ENCODE data around the gene MTA2. TPM values are rescaled to one million over a fixed set of nuclear protein-coding genes. Genes with fewer than 3 reads are reported as not detected.
A peak's percentile ranks its signal among the peaks of the same experiment; 100 is the strongest.
"Not testable (repeated sequence)": the region's sequence is repeated elsewhere in the genome, so short reads cannot be mapped to it uniquely, and the experiment has no call there.

The MTA2 gene
- total RNA-seq, 5 donors from 2014 or later (not counting 1 experiment from before 2014, with no cell fraction given): 151 to 185 (median 184) TPM

- Mint-ChIP-seq H3K9me3 (no peaks in the 10 kb centered on the region), H3K4me3 (peak overlapping the region; percentile 46 to 82 (median 77)), H3K4me1 (peaks cover 91 to 99% (median 93%) of the 10 kb centered on the region in 3 donors), H3K27ac (peak overlapping the region; percentile 97 to 99), H3K27me3 (no peaks in the 10 kb centered on the region), H3K36me3 (peaks cover 11% of the 10 kb centered on the region)
- no CpG with 5 or more reads among the region's 7 CpGs for WGBS (ENCODE audit: insufficient coverage)
- H3K4me3 ChIP-seq (ENCODE audit: control insufficient read depth in 1 of 2, extremely low read depth in 1 of 2, low read length in 1 of 2): peak overlapping the region in 1 of 2 donors; percentile 3
- CTCF ChIA-PET: interaction anchor here (0.7 to 1.6 kb wide), 8 partner anchors 10 to 130 kb away, joined by 3 to 11 read pairs (median 5); partner anchors contain the start of gene EEF1G (in 1 of the 2)
- POLR2A ChIA-PET: interaction anchor here (0.7 to 6.5 kb wide), 10 partner anchors 10 to 302 kb away, joined by 3 to 98 read pairs (median 8); partner anchors contain the start of genes AHNAK (in 1 of the 2), C11orf98 (in 1 of the 2), CSKMT (in 1 of the 2) and EEF1G (in 1 of the 2)
- peaks cover 9 to 10% of the 10 kb centered on the region in 2 donors for H3K36me3 ChIP-seq (ENCODE audit: control insufficient read depth in 2 of 2, extremely low read depth in 1 of 2, insufficient read depth in 1 of 2, low read length in 1 of 2)
- peak overlapping the region; percentile 98 for H3K27ac ChIP-seq (ENCODE audit: low read length)
- peak in 2 of 35 experiments; percentile 35 to 44 for DNase-seq
- H3K27me3 ChIP-seq (replicated peaks in 1 of 2; ENCODE audit: control insufficient read depth in 2 of 2, extremely low read depth in 1 of 2, insufficient read depth in 2 of 2, low read length in 1 of 2): no peaks in the 10 kb centered on the region
- no peak for ATAC-seq (replicated peaks in 1 of 4)
- H3K9me3 ChIP-seq: no peaks in the 10 kb centered on the region
- H3K4me1 ChIP-seq (ENCODE audit: control insufficient read depth in 1 of 2, extremely low read depth in 1 of 2, insufficient read depth in 2 of 2, low read length in 2 of 2): peaks cover 55 to 98% of the 10 kb centered on the region in 2 experiments
These were observed 47.1 kb downstream of the MTA2 start for GRCh38 chr11:62554387-62555167.

DNA sequence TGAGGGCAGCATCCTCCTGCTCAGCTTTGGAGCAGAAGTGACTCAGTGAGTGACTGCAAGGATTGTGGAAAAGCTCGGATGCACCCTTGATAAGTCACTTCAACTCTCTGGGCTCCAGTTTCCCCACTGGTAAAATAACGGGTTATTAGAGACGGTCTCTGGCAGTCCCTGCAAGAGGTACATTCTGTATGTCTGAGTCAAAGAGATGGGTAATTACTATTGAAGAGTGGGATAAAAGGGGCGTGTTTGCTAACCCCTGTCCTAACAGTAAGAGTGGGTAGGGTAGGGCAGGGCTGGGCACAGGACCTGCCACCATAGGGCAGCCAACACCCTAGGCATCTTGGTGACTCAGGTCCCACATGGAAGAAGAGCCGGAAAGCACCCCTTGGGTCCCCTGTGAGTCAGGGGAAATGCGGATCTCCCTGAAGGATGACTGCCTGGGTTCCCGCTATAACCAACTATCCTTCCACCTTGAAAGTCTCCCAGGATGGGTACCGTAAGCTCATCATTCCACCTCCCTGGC lies 47.8 kb downstream of the MTA2 start:
- POLR2A ChIA-PET: interaction anchor here (1.5 to 3.5 kb wide), 3 partner anchors 10 to 38 kb away, joined by 11 to 41 read pairs (median 17); partner anchors contain the start of gene TUT1 (in 1 of the 2)
- no peaks in the 10 kb centered on the region for H3K27me3 Mint-ChIP-seq
- ATAC-seq (replicated peaks in 1 of 4): no peak

GRCh38 chr11:62553080-62553838 lies 48.4 kb downstream of the MTA2 start:
- 23% methylated on average over 8 of the region's 15 CpGs for WGBS (ENCODE audit: insufficient coverage)
- CTCF ChIA-PET: interaction anchor here (0.7 to 2.9 kb wide), 8 partner anchors 10 to 756 kb away, joined by 3 to 40 read pairs (median 8); partner anchors contain the start of genes EEF1G (in 1 of the 2) and TUT1 (in 1 of the 2)
- ATAC-seq (replicated peaks in 1 of 4) (peak; percentile 12 to 45 (median 39)), DNase-seq (peak in 31 of 35 experiments; percentile 39 to 81 (median 57))
- no peaks in the 10 kb centered on the region for H3K27me3 Mint-ChIP-seq
- peaks cover 55 to 85% of the 10 kb centered on the region in 2 experiments for H3K4me1 ChIP-seq (ENCODE audit: control insufficient read depth in 1 of 2, extremely low read depth in 1 of 2, insufficient read depth in 2 of 2, low read length in 2 of 2)
- peaks cover 4% of the 10 kb centered on the region for H3K36me3 Mint-ChIP-seq
- POLR2A ChIA-PET: interaction anchor here (0.5 to 3.5 kb wide), 8 partner anchors 10 to 288 kb away, joined by 3 to 41 read pairs (median 12); partner anchors contain the start of gene TUT1 (in 1 of the 2)
- no peaks in the 10 kb centered on the region for H3K27me3 ChIP-seq (replicated peaks in 1 of 2; ENCODE audit: control insufficient read depth in 2 of 2, extremely low read depth in 1 of 2, insufficient read depth in 2 of 2, low read length in 1 of 2)
- peak overlapping the region; percentile 98 for H3K27ac ChIP-seq (ENCODE audit: low read length)
- H3K4me1 Mint-ChIP-seq: peaks cover 88 to 95% (median 88%) of the 10 kb centered on the region in 3 donors
- H3K4me3 Mint-ChIP-seq: peak overlapping the region; percentile 43 to 82 (median 73)
- H3K9me3 Mint-ChIP-seq: no peaks in the 10 kb centered on the region
- H3K9me3 ChIP-seq: no peaks in the 10 kb centered on the region
- H3K27ac Mint-ChIP-seq: peak overlapping the region; percentile 97 to 99
- H3K4me3 ChIP-seq (ENCODE audit: control insufficient read depth in 1 of 2, extremely low read depth in 1 of 2, low read length in 1 of 2): peak overlapping the region in 1 of 2 donors; percentile 13
- H3K36me3 ChIP-seq (ENCODE audit: control insufficient read depth in 2 of 2, extremely low read depth in 1 of 2, insufficient read depth in 1 of 2, low read length in 1 of 2): no peaks in the 10 kb centered on the region

More for the DNA sequence above, 47.8 kb downstream of the MTA2 start:
- H3K36me3 Mint-ChIP-seq: peaks cover 4% of the 10 kb centered on the region
- peak overlapping the region in 1 of 3 donors; percentile 82 for H3K4me3 Mint-ChIP-seq
- Histone ChIP-seq H3K27me3 (replicated peaks in 1 of 2; ENCODE audit: control insufficient read depth in 2 of 2, extremely low read depth in 1 of 2, insufficient read depth in 2 of 2, low read length in 1 of 2) (no peaks in the 10 kb centered on the region), H3K4me1 (ENCODE audit: control insufficient read depth in 1 of 2, extremely low read depth in 1 of 2, insufficient read depth in 2 of 2, low read length in 2 of 2) (peaks cover 55 to 92% of the 10 kb centered on the region in 2 experiments), H3K4me3 (ENCODE audit: control insufficient read depth in 1 of 2, extremely low read depth in 1 of 2, low read length in 1 of 2) (no peak overlapping the region), H3K36me3 (ENCODE audit: control insufficient read depth in 2 of 2, extremely low read depth in 1 of 2, insufficient read depth in 1 of 2, low read length in 1 of 2) (peaks cover 3% of the 10 kb centered on the region in 2 donors), H3K9me3 (no peaks in the 10 kb centered on the region), H3K27ac (ENCODE audit: low read length) (peak overlapping the region; percentile 98)
- peaks cover 87 to 95% (median 89%) of the 10 kb centered on the region in 3 donors for H3K4me1 Mint-ChIP-seq
- H3K27ac Mint-ChIP-seq: peak overlapping the region; percentile 97 to 99
- CTCF ChIA-PET: interaction anchor here (1.2 to 2.9 kb wide), 4 partner anchors 10 to 110 kb away, joined by 3 to 40 read pairs (median 6); partner anchors contain the start of gene EEF1G (in 1 of the 2)
- H3K9me3 Mint-ChIP-seq: no peaks in the 10 kb centered on the region
- DNase-seq: peak in 1 of 35 experiments; percentile 44
- 96% methylated on average over 5 of the region's 8 CpGs for WGBS (ENCODE audit: insufficient coverage)

GRCh38 chr11:62552485-62553079 lies 49.1 kb downstream of the MTA2 start:
- ChIA-PET CTCF (interaction anchor here (0.7 to 2.9 kb wide), 9 partner anchors 8 to 755 kb away, joined by 4 to 40 read pairs (median 8); partner anchors contain the start of genes EEF1G (in 1 of the 2) and TUT1 (in 1 of the 2)), POLR2A (interaction anchor here (0.5 to 3.5 kb wide), 14 partner anchors 9 to 371 kb away, joined by 3 to 41 read pairs (median 8); partner anchors contain the start of genes EEF1G (in 1 of the 2) and TUT1 (in 1 of the 2))
- H3K9me3 Mint-ChIP-seq: no peaks in the 10 kb centered on the region
- H3K27ac Mint-ChIP-seq: peak overlapping the region; percentile 97 to 99
- peak overlapping the region; percentile 43 to 82 (median 73) for H3K4me3 Mint-ChIP-seq
- Histone ChIP-seq H3K4me3 (ENCODE audit: control insufficient read depth in 1 of 2, extremely low read depth in 1 of 2, low read length in 1 of 2) (peak overlapping the region; percentile 1 to 13), H3K27ac (ENCODE audit: low read length) (peak overlapping the region; percentile 98), H3K27me3 (replicated peaks in 1 of 2; ENCODE audit: control insufficient read depth in 2 of 2, extremely low read depth in 1 of 2, insufficient read depth in 2 of 2, low read length in 1 of 2) (no peaks in the 10 kb centered on the region), H3K36me3 (ENCODE audit: control insufficient read depth in 2 of 2, extremely low read depth in 1 of 2, insufficient read depth in 1 of 2, low read length in 1 of 2) (no peaks in the 10 kb centered on the region), H3K9me3 (no peaks in the 10 kb centered on the region), H3K4me1 (ENCODE audit: control insufficient read depth in 1 of 2, extremely low read depth in 1 of 2, insufficient read depth in 2 of 2, low read length in 2 of 2) (peaks cover 54 to 84% of the 10 kb centered on the region in 2 experiments)
- 62% methylated on average over 4 of the region's 4 CpGs for WGBS (ENCODE audit: insufficient coverage)
- H3K4me1 Mint-ChIP-seq: peaks cover 85 to 95% (median 88%) of the 10 kb centered on the region in 3 donors
- H3K27me3 Mint-ChIP-seq: no peaks in the 10 kb centered on the region
- peaks cover 4% of the 10 kb centered on the region for H3K36me3 Mint-ChIP-seq
- DNase-seq (peak in 1 of 35 experiments; percentile 39), ATAC-seq (replicated peaks in 1 of 4) (no peak)

DNA sequence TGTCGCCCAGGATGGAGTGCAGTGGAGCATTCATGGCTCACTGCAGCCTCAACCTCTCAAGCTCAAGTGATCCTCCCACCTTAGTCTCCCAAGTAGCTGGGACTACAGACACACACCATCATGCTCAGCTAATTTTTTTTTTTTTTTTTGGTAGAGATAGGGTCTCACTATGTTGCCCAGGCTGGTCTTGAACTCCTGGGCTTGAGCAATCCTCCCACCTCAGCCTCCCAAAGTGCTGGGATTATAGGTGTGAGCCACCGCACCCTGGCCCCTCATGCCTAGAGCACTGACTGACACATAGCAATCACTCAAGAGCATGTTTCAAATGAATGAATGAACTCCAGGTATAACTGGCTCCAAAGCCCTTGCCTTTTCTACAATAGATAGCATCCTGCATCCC lies 51.2 kb downstream of the MTA2 start:
- H3K4me3 ChIP-seq (ENCODE audit: control insufficient read depth in 1 of 2, extremely low read depth in 1 of 2, low read length in 1 of 2); H3K27me3 Mint-ChIP-seq; H3K27me3 ChIP-seq (replicated peaks in 1 of 2; ENCODE audit: control insufficient read depth in 2 of 2, extremely low read depth in 1 of 2, insufficient read depth in 2 of 2, low read length in 1 of 2); H3K9me3 Mint-ChIP-seq; ATAC-seq (replicated peaks in 1 of 4); H3K36me3 Mint-ChIP-seq; H3K9me3 ChIP-seq; H3K36me3 ChIP-seq (ENCODE audit: control insufficient read depth in 2 of 2, extremely low read depth in 1 of 2, insufficient read depth in 1 of 2, low read length in 1 of 2); DNase-seq: not testable (repeated sequence)
- peak overlapping the region in 2 of 3 donors; percentile 41 to 82 for H3K4me3 Mint-ChIP-seq
- ChIA-PET POLR2A (interaction anchor here (0.5 to 3.4 kb wide), 5 partner anchors 7 to 287 kb away, joined by 3 to 17 read pairs (median 4); partner anchors contain the start of gene EEF1G (in 1 of the 2)), CTCF (interaction anchor here (0.7 to 1.9 kb wide), 5 partner anchors 9 to 1751 kb away, joined by 3 to 9 read pairs (median 3); no protein-coding TSS in a partner anchor)
- H3K4me1 Mint-ChIP-seq: peaks cover 70 to 79% (median 72%) of the 10 kb centered on the region in 3 donors
- H3K4me1 ChIP-seq (ENCODE audit: control insufficient read depth in 1 of 2, extremely low read depth in 1 of 2, insufficient read depth in 2 of 2, low read length in 2 of 2): peaks cover 37 to 76% of the 10 kb centered on the region in 2 experiments
- peak overlapping the region; percentile 98 for H3K27ac ChIP-seq (ENCODE audit: low read length)
- WGBS (ENCODE audit: insufficient coverage): no CpG with 5 or more reads among the region's 2 CpGs
- H3K27ac Mint-ChIP-seq: peak overlapping the region; percentile 97 to 99

Data from T-cell (primary cell).